ENCODE results near the gene TRAF3IP1.

TRAF3IP1 gene

GRCh38 chr2:238433300-238433915, 113.1 kb downstream of the TRAF3IP1 start:
- TF ChIP-seq TAF1 (IDR thresholded peaks at IDR 0.05; ENCODE audit: borderline replicate concordance, insufficient read depth, low read length) (no peak), SIN3A (IDR thresholded peaks at IDR 0.05; ENCODE audit: borderline replicate concordance, insufficient read depth, low read length) (no peak), REST (IDR thresholded peaks at IDR 0.05; ENCODE audit: insufficient read depth in 1 of 2, low read depth in 2 of 2, low read length in 2 of 2) (no peak), POLR2AphosphoS5 (IDR thresholded peaks at IDR 0.05; ENCODE audit: low read depth, low read length) (no peak), FOXP2 (optimal IDR thresholded peaks at IDR 0.05; ENCODE audit: borderline replicate concordance, extremely low read depth, extremely low read length, insufficient read depth) (no peak)

GRCh38 chr2:238433941-238434845, 113.9 kb downstream of the TRAF3IP1 start:
- TF ChIP-seq FOXP2 (optimal IDR thresholded peaks at IDR 0.05; ENCODE audit: borderline replicate concordance, extremely low read depth, extremely low read length, insufficient read depth), result no peak
- no peak for TF ChIP-seq REST (IDR thresholded peaks at IDR 0.05; ENCODE audit: insufficient read depth in 1 of 2, low read depth in 2 of 2, low read length in 2 of 2)
- no peak for TF ChIP-seq POLR2AphosphoS5 (IDR thresholded peaks at IDR 0.05; ENCODE audit: low read depth, low read length)
- no peak for TF ChIP-seq TAF1 (IDR thresholded peaks at IDR 0.05; ENCODE audit: borderline replicate concordance, insufficient read depth, low read length)
- TF ChIP-seq SIN3A (IDR thresholded peaks at IDR 0.05; ENCODE audit: borderline replicate concordance, insufficient read depth, low read length), result no peak

GRCh38 chr2:238434846-238435751, 114.8 kb downstream of the TRAF3IP1 start:
- TF ChIP-seq REST (IDR thresholded peaks at IDR 0.05; ENCODE audit: insufficient read depth in 1 of 2, low read depth in 2 of 2, low read length in 2 of 2), result no peak
- no peak for TF ChIP-seq POLR2AphosphoS5 (IDR thresholded peaks at IDR 0.05; ENCODE audit: low read depth, low read length)
- TF ChIP-seq FOXP2 (optimal IDR thresholded peaks at IDR 0.05; ENCODE audit: borderline replicate concordance, extremely low read depth, extremely low read length, insufficient read depth), result no peak
- no peak for TF ChIP-seq SIN3A (IDR thresholded peaks at IDR 0.05; ENCODE audit: borderline replicate concordance, insufficient read depth, low read length)
- no peak for TF ChIP-seq TAF1 (IDR thresholded peaks at IDR 0.05; ENCODE audit: borderline replicate concordance, insufficient read depth, low read length)

- TF ChIP-seq SIN3A (IDR thresholded peaks at IDR 0.05; ENCODE audit: borderline replicate concordance, insufficient read depth, low read length) (no peak), TAF1 (IDR thresholded peaks at IDR 0.05; ENCODE audit: borderline replicate concordance, insufficient read depth, low read length) (no peak), POLR2AphosphoS5 (IDR thresholded peaks at IDR 0.05; ENCODE audit: low read depth, low read length) (no peak), REST (IDR thresholded peaks at IDR 0.05; ENCODE audit: insufficient read depth in 1 of 2, low read depth in 2 of 2, low read length in 2 of 2) (no peak), FOXP2 (optimal IDR thresholded peaks at IDR 0.05; ENCODE audit: borderline replicate concordance, extremely low read depth, extremely low read length, insufficient read depth) (no peak)
Observed at GRCh38 chr2:238435752-238436096, 115.4 kb downstream of the TRAF3IP1 start.

Data from PFSK-1 (cell line).